Heart right ventricle (tissue), 16 donors: ENCODE results near the gene ATL3. TPM values are rescaled to one million over a fixed set of nuclear protein-coding genes. Genes with fewer than 3 reads are reported as not detected.

Experiments used
- ATAC-seq, 8 donors: fragments of 200-7000 bp; cut with Tn5 transposase; one replicate each; pipeline ENCODE4 v1.9.1; 2020; ENCODE audit warnings: mild to moderate bottlenecking in 8 of 8, moderate library complexity in 8 of 8, moderate number of reproducible peaks in 1 of 8
- DNase-seq, 2 donors: peaks; one replicate each; pipeline ENCODE4 v3.0.0-alpha.2; 2020
- H3K27ac ChIP-seq, 10 donors: fragments of 200-600 bp; sonication (generic) in 2 of 10; one replicate each; pipeline versions ENCODE4 v1.5.0 to v1.8.0; 2020 to 2022; ENCODE audit warnings: mild to moderate bottlenecking in 3 of 10
- H3K27me3 ChIP-seq, 7 donors: fragments of 200-600 bp; one replicate each; pipeline ENCODE4 v1.8.0; 2021 to 2022; ENCODE audit warnings: mild to moderate bottlenecking in 2 of 7
- H3K36me3 ChIP-seq, 9 donors: fragments of 200-600 bp; sonication (generic) in 1 of 9; one replicate each; pipeline versions ENCODE4 v1.5.0 to v1.8.0; 2020 to 2022; ENCODE audit warnings: mild to moderate bottlenecking in 2 of 9
- H3K4me1 ChIP-seq, 9 donors: fragments of 200-600 bp; sonication (generic) in 1 of 9; one replicate each; pipeline versions ENCODE4 v1.5.0 to v1.8.0; 2020 to 2022; ENCODE audit warnings: mild to moderate bottlenecking in 4 of 9
- H3K4me3 ChIP-seq, 10 donors: fragments of 200-600 bp; sonication (generic) in 2 of 10; one replicate each; pipeline versions ENCODE4 v1.5.0 to v1.8.0; 2020 to 2022; ENCODE audit warnings: mild to moderate bottlenecking in 7 of 10, moderate library complexity in 2 of 10
- H3K9me3 ChIP-seq, 11 donors: fragments of 200-600 bp in 10 of 11; sonication (generic) in 2 of 11; one replicate each; pipeline versions ENCODE4 v1.5.0 to v1.8.0; 2013 to 2022; ENCODE audit warnings: mild to moderate bottlenecking in 2 of 11, control low read depth in 1 of 11, moderate library complexity in 1 of 11
- CTCF ChIP-seq, 9 donors: fragments of 200-600 bp; sonication (generic) in 2 of 9; IDR thresholded peaks; one replicate each; pipeline versions ENCODE4 v1.5.0 to v1.8.0; 2021 to 2022; ENCODE audit warnings: antibody characterized with exemption in 9 of 9, mild to moderate bottlenecking in 5 of 9, moderate library complexity in 1 of 9
- WGBS, 2 donors: extraction: QIAGEN DNeasy Blood & Tissue Kit; methylation state at CpG; one replicate each; pipeline ENCODE4 v1.1.7; 2013; ENCODE audit warnings: inconsistent platforms in 1 of 2; 5-methylcytosine and 5-hydroxymethylcytosine counted together
- intact Hi-C, 10 donors: fragments of 100-400 bp; cut with DNase I; formaldehyde crosslinking; loops; one replicate each; pipeline versions ENCODE4 v1.11.1 to v1.14.2; 2022
- polyA plus RNA-seq, 2 donors: library from polyadenylated mRNA; stranded (reverse); fragments of 200-250 nt; gene quantifications; one replicate each; pipeline ENCODE4 v1.2.3, GENCODE V29; 2013
- total RNA-seq, 10 donors: library from RNA; stranded (reverse); fragmentation: NEBNext Ultra II Directional in 3 of 10; extraction: Animal tissue kit (Norgen Biotek cat#: 25700) in 3 of 10; gene quantifications; one replicate each; pipeline versions ENCODE4 v1.2.1 to v1.2.4, GENCODE V29; 2021 to 2023
- donor health status: Arrhythmogenic right ventricular cardiomyopathy.
- donor health status: ischemic (EF 13 %, LVEDD 7.1; RV severe dilation, severe dysfunction).
- donor health status: healthy with polysubstance abuse.
- donor health status: DM: no; HTN: yes; CAD: no.
- donor health status: DM: no; HTN: no; CAD: no.
- donor health status: ischemic (EF 25% LVEDD 6.9; RV normal size, moderate dysfunction).
- donor health status: ischemic (EF 25% LVEDD 5.7; RV mildly dilated, moderate dysfunction).
- donor health status: healthy.
- donor health status: DM: yes; HTN: yes; CAD: no.
- donor health status: Ischemic cardiomyopathy.
- donor health status: ischemic (EF 35%, LVEDD 5.7; RV mildly dilated, moderate dysfunction).
- donor health status: nonischemic (EF 11% LVEDD 7.7; RV severe dilation, severe dysfunction).
- donor health status: DM: yes; HTN: yes; CAD: no.
- donor health status: PGD.
- donor health status: ischemic (EF 29% LVEDD 5.4; RV normal size, mild dysfunction).
- donor health status: nonischemic (EF 23%, LVEDD 6.1; RV moderate dilation, normal function).

ATL3 gene
- total and polyA plus RNA-seq, 12 donors = 5.9 to 22.2 (median 12.3) TPM

GRCh38 chr11:63719001-63719400 is 47.8 kb upstream of the ATL3 start:
- no peaks in the 10 kb centered on the region for H3K27me3 ChIP-seq
- ATAC-seq (no peak), DNase-seq (no peak)
- H3K4me1 ChIP-seq = peaks cover 0 to 7% (median 0%) of the 10 kb centered on the region in 9 donors
- no peak overlapping the region for H3K4me3 ChIP-seq
- no peaks in the 10 kb centered on the region for H3K9me3 ChIP-seq
- WGBS, 2 donors = 62 to 70% methylated on average over 1 of the region's 1 CpG
- peaks cover 0 to 29% (median 0%) of the 10 kb centered on the region in 9 donors for H3K36me3 ChIP-seq
- no peak for TF ChIP-seq CTCF (IDR thresholded peaks at IDR 0.05)
- H3K27ac ChIP-seq = no peak overlapping the region
- intact Hi-C loops = no loop called here

GRCh38 chr11:63716046-63716445 is 44.9 kb upstream of the ATL3 start:
- no peak for TF ChIP-seq CTCF (IDR thresholded peaks at IDR 0.05)
- H3K4me3 ChIP-seq = no peak overlapping the region
- peaks cover 0 to 30% (median 0%) of the 10 kb centered on the region in 9 donors for H3K36me3 ChIP-seq
- no peaks in the 10 kb centered on the region for H3K27me3 ChIP-seq
- H3K4me1 ChIP-seq = peaks cover 0 to 7% (median under 1%) of the 10 kb centered on the region in 9 donors
- DNase-seq = no peak
- no peak for ATAC-seq
- no peaks in the 10 kb centered on the region for H3K9me3 ChIP-seq
- intact Hi-C loops = no loop called here
- H3K27ac ChIP-seq = no peak overlapping the region

GRCh38 chr11:63713766-63714165 is 42.6 kb upstream of the ATL3 start:
- WGBS, 2 donors = 88 to 90% methylated on average over 2 of the region's 2 CpGs

GRCh38 chr11:63711838-63712237 is 40.7 kb upstream of the ATL3 start:
- DNase-seq = no peak
- intact Hi-C loops = no loop called here
- H3K27ac ChIP-seq = no peak overlapping the region
- no peak overlapping the region for H3K4me3 ChIP-seq
- no peak for ATAC-seq
- TF ChIP-seq CTCF (IDR thresholded peaks at IDR 0.05) = no peak
- peaks cover 0 to 18% (median 0%) of the 10 kb centered on the region in 9 donors for H3K36me3 ChIP-seq
- no peaks in the 10 kb centered on the region for H3K9me3 ChIP-seq
- 78 to 90% methylated on average over 6 of the region's 6 CpGs for WGBS, 2 donors
- no peaks in the 10 kb centered on the region for H3K27me3 ChIP-seq
- peaks cover 0 to 25% (median 12%) of the 10 kb centered on the region in 9 donors for H3K4me1 ChIP-seq

More at GRCh38 chr11:63713766-63714165, 42.6 kb upstream of the ATL3 start:
- ATAC-seq (no peak), DNase-seq (no peak)
- TF ChIP-seq CTCF (IDR thresholded peaks at IDR 0.05) = no peak
- no peak overlapping the region for H3K4me3 ChIP-seq
- intact Hi-C loops = no loop called here
- H3K9me3 ChIP-seq = no peaks in the 10 kb centered on the region
- H3K27ac ChIP-seq = no peak overlapping the region
- H3K36me3 ChIP-seq = peaks cover 0 to 18% (median 0%) of the 10 kb centered on the region in 9 donors
- H3K27me3 ChIP-seq = no peaks in the 10 kb centered on the region
- peaks cover 0 to 22% (median 12%) of the 10 kb centered on the region in 9 donors for H3K4me1 ChIP-seq
